ENCODE measurements around the gene HSPA1A. TPM values are rescaled to one million over a fixed set of nuclear protein-coding genes. Genes with fewer than 3 reads are reported as not detected.

Gene HSPA1A
- total and polyA plus RNA-seq, 9 of the 15 experiments (the other 6 are each of a cell fraction or from before 2014, with no cell fraction given) = 2.2 to 273 (median 107) TPM

DNA sequence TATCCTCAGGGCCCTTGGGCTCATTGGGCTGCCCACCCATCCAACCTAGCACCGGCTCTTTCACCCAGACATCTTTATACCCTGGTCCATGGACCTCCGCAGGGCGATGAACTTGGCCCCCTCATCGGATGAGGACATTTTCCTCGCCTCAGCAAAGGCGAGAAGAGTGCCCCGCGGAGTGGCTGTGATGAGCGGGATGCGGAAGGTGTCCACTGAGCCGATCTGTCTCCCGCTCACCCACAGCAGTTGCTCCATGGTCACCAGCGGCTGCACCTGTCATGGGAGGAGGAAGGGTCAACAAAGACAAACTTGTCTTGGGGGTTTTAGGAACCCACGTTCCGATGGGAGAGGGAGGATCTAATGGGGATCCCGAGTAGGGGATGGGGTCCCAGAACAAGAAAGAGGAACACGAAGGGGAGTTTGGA, 46.6 kb downstream of the HSPA1A start (continued):
- TF ChIP-seq, protein P1, sequence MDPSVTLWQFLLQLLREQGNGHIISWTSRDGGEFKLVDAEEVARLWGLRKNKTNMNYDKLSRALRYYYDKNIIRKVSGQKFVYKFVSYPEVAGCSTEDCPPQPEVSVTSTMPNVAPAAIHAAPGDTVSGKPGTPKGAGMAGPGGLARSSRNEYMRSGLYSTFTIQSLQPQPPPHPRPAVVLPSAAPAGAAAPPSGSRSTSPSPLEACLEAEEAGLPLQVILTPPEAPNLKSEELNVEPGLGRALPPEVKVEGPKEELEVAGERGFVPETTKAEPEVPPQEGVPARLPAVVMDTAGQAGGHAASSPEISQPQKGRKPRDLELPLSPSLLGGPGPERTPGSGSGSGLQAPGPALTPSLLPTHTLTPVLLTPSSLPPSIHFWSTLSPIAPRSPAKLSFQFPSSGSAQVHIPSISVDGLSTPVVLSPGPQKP (CRISPR knock-in tag; IDR thresholded peaks at IDR 0.05) = no peak
- TF ChIP-seq, protein P2, sequence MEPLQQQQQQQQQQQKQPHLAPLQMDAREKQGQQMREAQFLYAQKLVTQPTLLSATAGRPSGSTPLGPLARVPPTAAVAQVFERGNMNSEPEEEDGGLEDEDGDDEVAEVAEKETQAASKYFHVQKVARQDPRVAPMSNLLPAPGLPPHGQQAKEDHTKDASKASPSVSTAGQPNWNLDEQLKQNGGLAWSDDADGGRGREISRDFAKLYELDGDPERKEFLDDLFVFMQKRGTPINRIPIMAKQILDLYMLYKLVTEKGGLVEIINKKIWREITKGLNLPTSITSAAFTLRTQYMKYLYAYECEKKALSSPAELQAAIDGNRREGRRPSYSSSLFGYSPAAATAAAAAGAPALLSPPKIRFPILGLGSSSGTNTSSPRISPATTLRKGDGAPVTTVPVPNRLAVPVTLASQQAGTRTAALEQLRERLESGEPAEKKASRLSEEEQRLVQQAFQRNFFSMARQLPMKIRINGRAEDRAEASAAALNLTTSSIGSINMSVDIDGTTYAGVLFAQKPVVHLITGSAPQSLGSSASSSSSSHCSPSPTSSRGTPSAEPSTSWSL (CRISPR knock-in tag; IDR thresholded peaks at IDR 0.05; ENCODE audit: borderline replicate concordance) = peak; percentile 59; the same call in 1 of the 2 replicates
- TF ChIP-seq, protein P3, sequence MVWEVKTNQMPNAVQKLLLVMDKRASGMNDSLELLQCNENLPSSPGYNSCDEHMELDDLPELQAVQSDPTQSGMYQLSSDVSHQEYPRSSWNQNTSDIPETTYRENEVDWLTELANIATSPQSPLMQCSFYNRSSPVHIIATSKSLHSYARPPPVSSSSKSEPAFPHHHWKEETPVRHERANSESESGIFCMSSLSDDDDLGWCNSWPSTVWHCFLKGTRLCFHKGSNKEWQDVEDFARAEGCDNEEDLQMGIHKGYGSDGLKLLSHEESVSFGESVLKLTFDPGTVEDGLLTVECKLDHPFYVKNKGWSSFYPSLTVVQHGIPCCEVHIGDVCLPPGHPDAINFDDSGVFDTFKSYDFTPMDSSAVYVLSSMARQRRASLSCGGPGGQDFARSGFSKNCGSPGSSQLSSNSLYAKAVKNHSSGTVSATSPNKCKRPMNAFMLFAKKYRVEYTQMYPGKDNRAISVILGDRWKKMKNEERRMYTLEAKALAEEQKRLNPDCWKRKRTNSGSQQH (CRISPR knock-in tag; IDR thresholded peaks at IDR 0.05) = 0 out of 2 replicates have a peak, but pooled peaks have one; percentile 52
- TF ChIP-seq, protein P4, sequence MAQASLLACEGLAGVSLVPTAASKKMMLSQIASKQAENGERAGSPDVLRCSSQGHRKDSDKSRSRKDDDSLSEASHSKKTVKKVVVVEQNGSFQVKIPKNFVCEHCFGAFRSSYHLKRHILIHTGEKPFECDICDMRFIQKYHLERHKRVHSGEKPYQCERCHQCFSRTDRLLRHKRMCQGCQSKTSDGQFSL (CRISPR knock-in tag; IDR thresholded peaks at IDR 0.05) = peak; percentile 60; the same call in 1 of the 2 replicates
- TF ChIP-seq, protein P4 (tag; IDR thresholded peaks at IDR 0.05) = no peak
- TF ChIP-seq, protein P5, sequence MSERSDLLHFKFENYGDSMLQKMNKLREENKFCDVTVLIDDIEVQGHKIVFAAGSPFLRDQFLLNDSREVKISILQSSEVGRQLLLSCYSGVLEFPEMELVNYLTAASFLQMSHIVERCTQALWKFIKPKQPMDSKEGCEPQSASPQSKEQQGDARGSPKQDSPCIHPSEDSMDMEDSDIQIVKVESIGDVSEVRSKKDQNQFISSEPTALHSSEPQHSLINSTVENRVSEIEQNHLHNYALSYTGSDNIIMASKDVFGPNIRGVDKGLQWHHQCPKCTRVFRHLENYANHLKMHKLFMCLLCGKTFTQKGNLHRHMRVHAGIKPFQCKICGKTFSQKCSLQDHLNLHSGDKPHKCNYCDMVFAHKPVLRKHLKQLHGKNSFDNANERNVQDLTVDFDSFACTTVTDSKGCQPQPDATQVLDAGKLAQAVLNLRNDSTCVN (CRISPR knock-in tag; IDR thresholded peaks at IDR 0.05) = peak; percentile 46; the same call in 1 of the 2 replicates
- TF ChIP-seq, protein P6, sequence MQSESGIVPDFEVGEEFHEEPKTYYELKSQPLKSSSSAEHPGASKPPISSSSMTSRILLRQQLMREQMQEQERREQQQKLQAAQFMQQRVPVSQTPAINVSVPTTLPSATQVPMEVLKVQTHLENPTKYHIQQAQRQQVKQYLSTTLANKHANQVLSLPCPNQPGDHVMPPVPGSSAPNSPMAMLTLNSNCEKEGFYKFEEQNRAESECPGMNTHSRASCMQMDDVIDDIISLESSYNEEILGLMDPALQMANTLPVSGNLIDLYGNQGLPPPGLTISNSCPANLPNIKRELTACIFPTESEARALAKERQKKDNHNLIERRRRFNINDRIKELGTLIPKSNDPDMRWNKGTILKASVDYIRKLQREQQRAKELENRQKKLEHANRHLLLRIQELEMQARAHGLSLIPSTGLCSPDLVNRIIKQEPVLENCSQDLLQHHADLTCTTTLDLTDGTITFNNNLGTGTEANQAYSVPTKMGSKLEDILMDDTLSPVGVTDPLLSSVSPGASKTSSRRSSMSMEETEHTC (IDR thresholded peaks at IDR 0.05) = no peak
- TF ChIP-seq ZNF239 (CRISPR knock-in tag; IDR thresholded peaks at IDR 0.05) = no peak
- TF ChIP-seq STAT5A (IDR thresholded peaks at IDR 0.05; ENCODE audit: borderline replicate concordance, low read length) = no peak
- TF ChIP-seq POLR3A (IDR thresholded peaks at IDR 0.05; ENCODE audit: borderline replicate concordance, extremely low read depth, insufficient read depth, insufficient read length) = no peak
- peak; percentile 14 for TF ChIP-seq HNRNPLL (IDR thresholded peaks at IDR 0.05; ENCODE audit: low read depth, low read length, poor library complexity, severe bottlenecking)
- TF ChIP-seq, protein P7, sequence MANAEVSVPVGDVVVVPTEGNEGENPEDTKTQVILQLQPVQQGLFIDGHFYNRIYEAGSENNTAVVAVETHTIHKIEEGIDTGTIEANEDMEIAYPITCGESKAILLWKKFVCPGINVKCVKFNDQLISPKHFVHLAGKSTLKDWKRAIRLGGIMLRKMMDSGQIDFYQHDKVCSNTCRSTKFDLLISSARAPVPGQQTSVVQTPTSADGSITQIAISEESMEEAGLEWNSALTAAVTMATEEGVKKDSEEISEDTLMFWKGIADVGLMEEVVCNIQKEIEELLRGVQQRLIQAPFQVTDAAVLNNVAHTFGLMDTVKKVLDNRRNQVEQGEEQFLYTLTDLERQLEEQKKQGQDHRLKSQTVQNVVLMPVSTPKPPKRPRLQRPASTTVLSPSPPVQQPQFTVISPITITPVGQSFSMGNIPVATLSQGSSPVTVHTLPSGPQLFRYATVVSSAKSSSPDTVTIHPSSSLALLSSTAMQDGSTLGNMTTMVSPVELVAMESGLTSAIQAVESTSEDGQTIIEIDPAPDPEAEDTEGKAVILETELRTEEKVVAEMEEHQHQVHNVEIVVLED (CRISPR knock-in tag; IDR thresholded peaks at IDR 0.05) = 0 out of 2 replicates have a peak, but pooled peaks have one; percentile 32
- TF ChIP-seq, protein P8, sequence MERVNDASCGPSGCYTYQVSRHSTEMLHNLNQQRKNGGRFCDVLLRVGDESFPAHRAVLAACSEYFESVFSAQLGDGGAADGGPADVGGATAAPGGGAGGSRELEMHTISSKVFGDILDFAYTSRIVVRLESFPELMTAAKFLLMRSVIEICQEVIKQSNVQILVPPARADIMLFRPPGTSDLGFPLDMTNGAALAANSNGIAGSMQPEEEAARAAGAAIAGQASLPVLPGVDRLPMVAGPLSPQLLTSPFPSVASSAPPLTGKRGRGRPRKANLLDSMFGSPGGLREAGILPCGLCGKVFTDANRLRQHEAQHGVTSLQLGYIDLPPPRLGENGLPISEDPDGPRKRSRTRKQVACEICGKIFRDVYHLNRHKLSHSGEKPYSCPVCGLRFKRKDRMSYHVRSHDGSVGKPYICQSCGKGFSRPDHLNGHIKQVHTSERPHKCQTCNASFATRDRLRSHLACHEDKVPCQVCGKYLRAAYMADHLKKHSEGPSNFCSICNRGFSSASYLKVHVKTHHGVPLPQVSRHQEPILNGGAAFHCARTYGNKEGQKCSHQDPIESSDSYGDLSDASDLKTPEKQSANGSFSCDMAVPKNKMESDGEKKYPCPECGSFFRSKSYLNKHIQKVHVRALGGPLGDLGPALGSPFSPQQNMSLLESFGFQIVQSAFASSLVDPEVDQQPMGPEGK (CRISPR knock-in tag; IDR thresholded peaks at IDR 0.05; ENCODE audit: borderline replicate concordance) = no peak
